MM.1S (cell line): ENCODE results near the gene ZYX.

Experiments used
- DNase-seq: peaks from one replicate; pipeline ENCODE4 v3.0.0-alpha.2; 2015
- H2AFZ ChIP-seq: fragments of 300-600 bp; sonication (generic); 2 replicates; pipeline ENCODE4 v1.6.0; 2016; ENCODE audit warnings: antibody characterized with exemption, low read length
- H3F3A ChIP-seq: fragments of 300-600 bp; sonication (generic); 2 replicates; pipeline ENCODE4 v1.6.1; 2016; ENCODE audit warnings: mild to moderate bottlenecking, antibody characterized with exemption, low read length, moderate library complexity, mixed read lengths; ENCODE audit not compliant: insufficient read depth
- H3K27ac ChIP-seq: fragments of 300-600 bp; sonication (generic); 2 replicates; pipeline ENCODE4 v1.5.1; 2016; ENCODE audit warnings: mild to moderate bottlenecking, low read length
- H3K27me3 ChIP-seq: fragments of 300-600 bp; sonication (generic); replicated peaks from 2 replicates; pipeline ENCODE4 v1.6.0; 2016; ENCODE audit warnings: low read length; ENCODE audit not compliant: insufficient read depth
- H3K36me3 ChIP-seq: fragments of 300-600 bp; sonication (generic); replicated peaks from 2 replicates; pipeline ENCODE4 v1.6.1; 2016; ENCODE audit warnings: mild to moderate bottlenecking, low read length, mixed read lengths; ENCODE audit not compliant: insufficient read depth
- H3K4me1 ChIP-seq: fragments of 300-600 bp; sonication (generic); 2 replicates; pipeline ENCODE4 v1.6.1; 2016; ENCODE audit warnings: low read length, mixed read lengths
- H3K4me2 ChIP-seq: fragments of 300-600 bp; sonication (generic); 2 replicates; pipeline ENCODE4 v1.6.0; 2016; ENCODE audit warnings: low read depth, low read length
- H3K4me3 ChIP-seq: fragments of 300-600 bp; sonication (generic); 2 replicates; pipeline ENCODE4 v1.5.1; 2016; ENCODE audit warnings: low read length, mixed read lengths
- H3K79me2 ChIP-seq: fragments of 300-600 bp; sonication (generic); 2 replicates; pipeline ENCODE4 v1.6.1; 2016; ENCODE audit warnings: mixed run types, low read length, mixed read lengths
- H3K9ac ChIP-seq: fragments of 300-600 bp; sonication (generic); 2 replicates; pipeline ENCODE4 v1.6.1; 2016; ENCODE audit warnings: low read length, mixed read lengths
- H3K9me2 ChIP-seq: fragments of 300-600 bp; sonication (generic); replicated peaks from 2 replicates; pipeline ENCODE4 v1.6.1; 2016; ENCODE audit warnings: mild to moderate bottlenecking, low read length, mixed read lengths; ENCODE audit not compliant: insufficient read depth
- H3K9me3 ChIP-seq: fragments of 300-600 bp; sonication (generic); replicated peaks from 2 replicates; pipeline ENCODE4 v1.6.1; 2016; ENCODE audit warnings: mild to moderate bottlenecking, low read length, mixed read lengths; ENCODE audit not compliant: insufficient read depth
- H4K20me1 ChIP-seq: fragments of 300-600 bp; sonication (generic); 2 replicates; pipeline ENCODE4 v1.6.1; 2016; ENCODE audit warnings: mild to moderate bottlenecking, low read length, moderate library complexity, mixed read lengths; ENCODE audit not compliant: insufficient read depth
- EZH2 ChIP-seq: fragments of 300-600 bp; sonication (generic); optimal IDR thresholded peaks from 2 replicates; pipeline ENCODE3; 2017; ENCODE audit warnings: low read depth, mild to moderate bottlenecking, antibody characterized with exemption, low read length, mixed read lengths
- EZH2phosphoT487 ChIP-seq: fragments of 300-600 bp; sonication (generic); IDR thresholded peaks from 2 replicates; pipeline ENCODE4 v1.6.1; 2018; ENCODE audit warnings: antibody characterized with exemption, low read length
- TF ChIP-seq, protein P1 (sequence below): fragments of 300-600 bp; sonication (generic); IDR thresholded peaks from 2 replicates; pipeline ENCODE4 v1.5.1; 2016; ENCODE audit warnings: antibody characterized with exemption, low read length, mixed read lengths

The ZYX gene

GRCh38 chr7:143362131-143363015 is 18.8 kb upstream of the ZYX start, which contains the start of gene FAM131B:
Gene FAM131B (minus strand): TSS chr7:143362713. CDS start chr7:143362603, 110 bp downstream.
- peak within 1 kb of the TSS; percentile 98 for H3K4me2 ChIP-seq
- H3K27me3 ChIP-seq, result peaks cover 47% of the 10 kb centered on the region
- H3K4me3 ChIP-seq, result peak within 1 kb of the TSS; percentile 62
- H3K79me2 ChIP-seq, result no peaks in the 10 kb centered on the region
- no peaks in the 10 kb centered on the region for H3K4me1 ChIP-seq
- no peak within 1 kb of the TSS for H3K9ac ChIP-seq
- no peak within 1 kb of the TSS for H3K27ac ChIP-seq
- no peaks in the 10 kb centered on the region for H3F3A ChIP-seq
- no peaks in the 10 kb centered on the region for H3K9me2 ChIP-seq
- TF ChIP-seq, protein P1, sequence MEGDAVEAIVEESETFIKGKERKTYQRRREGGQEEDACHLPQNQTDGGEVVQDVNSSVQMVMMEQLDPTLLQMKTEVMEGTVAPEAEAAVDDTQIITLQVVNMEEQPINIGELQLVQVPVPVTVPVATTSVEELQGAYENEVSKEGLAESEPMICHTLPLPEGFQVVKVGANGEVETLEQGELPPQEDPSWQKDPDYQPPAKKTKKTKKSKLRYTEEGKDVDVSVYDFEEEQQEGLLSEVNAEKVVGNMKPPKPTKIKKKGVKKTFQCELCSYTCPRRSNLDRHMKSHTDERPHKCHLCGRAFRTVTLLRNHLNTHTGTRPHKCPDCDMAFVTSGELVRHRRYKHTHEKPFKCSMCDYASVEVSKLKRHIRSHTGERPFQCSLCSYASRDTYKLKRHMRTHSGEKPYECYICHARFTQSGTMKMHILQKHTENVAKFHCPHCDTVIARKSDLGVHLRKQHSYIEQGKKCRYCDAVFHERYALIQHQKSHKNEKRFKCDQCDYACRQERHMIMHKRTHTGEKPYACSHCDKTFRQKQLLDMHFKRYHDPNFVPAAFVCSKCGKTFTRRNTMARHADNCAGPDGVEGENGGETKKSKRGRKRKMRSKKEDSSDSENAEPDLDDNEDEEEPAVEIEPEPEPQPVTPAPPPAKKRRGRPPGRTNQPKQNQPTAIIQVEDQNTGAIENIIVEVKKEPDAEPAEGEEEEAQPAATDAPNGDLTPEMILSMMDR, result no peak
- TF ChIP-seq EZH2phosphoT487 (no peak), EZH2 (no peak)
- peak within 1 kb of the TSS; percentile 85 for H2AFZ ChIP-seq
- no peaks in the 10 kb centered on the region for H3K36me3 ChIP-seq
- H3K9me3 ChIP-seq, result no peaks in the 10 kb centered on the region
- no peaks in the 10 kb centered on the region for H4K20me1 ChIP-seq
- DNase-seq, result no peak

DNA sequence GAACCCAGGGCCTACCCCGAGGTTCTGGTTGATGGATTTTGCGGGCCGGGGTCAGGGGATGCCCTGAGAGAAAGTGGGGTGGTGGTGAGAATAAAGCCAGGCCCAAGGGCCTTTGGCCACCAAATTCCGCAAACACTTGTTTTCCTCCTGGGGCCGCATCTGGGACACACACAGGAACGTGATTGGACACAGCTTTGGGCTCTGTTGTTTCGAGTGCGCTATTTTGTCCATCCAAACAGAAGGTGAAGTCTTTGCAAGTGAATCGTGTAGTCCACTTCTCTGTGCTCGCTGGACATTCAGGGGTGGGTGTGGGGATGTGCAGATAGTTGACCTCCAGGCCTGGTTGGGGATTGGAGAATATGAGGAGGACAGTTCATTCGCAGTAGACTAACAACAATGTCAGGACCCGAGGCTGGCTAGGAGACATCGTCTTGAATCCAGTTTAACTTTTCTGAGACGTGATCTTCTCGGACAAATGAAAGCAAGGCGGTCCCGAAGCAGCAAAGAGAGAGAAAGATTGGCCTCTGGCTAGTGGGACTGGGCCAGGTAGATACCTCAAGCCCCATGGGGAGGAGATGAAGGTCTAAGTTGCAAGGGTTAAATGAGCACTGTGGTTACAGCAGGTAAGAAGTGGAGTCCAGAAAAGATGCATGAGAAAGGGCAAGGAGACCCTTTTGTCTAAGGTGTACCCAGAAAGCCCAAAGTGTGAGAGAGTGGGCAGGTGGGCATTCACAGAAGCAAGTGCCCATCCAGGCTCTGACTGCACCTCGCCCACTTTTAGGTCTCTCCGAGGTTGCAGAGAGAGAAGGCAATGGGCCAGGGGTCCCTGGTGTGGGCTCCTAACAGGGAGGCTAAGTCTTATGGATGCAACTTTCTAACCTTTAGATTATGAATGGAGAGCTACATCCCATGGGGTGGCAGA is 17.9 kb upstream of the ZYX start:
- H3K4me1 ChIP-seq, result no peaks in the 10 kb centered on the region
- no peaks in the 10 kb centered on the region for H4K20me1 ChIP-seq
- H3F3A ChIP-seq, result no peaks in the 10 kb centered on the region
- H3K9ac ChIP-seq, result no peak overlapping the region
- H3K27ac ChIP-seq, result no peak overlapping the region
- H3K4me3 ChIP-seq, result no peak overlapping the region
- H2AFZ ChIP-seq, result no peak overlapping the region
- TF ChIP-seq EZH2phosphoT487, result no peak
- no peak for TF ChIP-seq EZH2
- TF ChIP-seq, protein P1, result no peak
- no peaks in the 10 kb centered on the region for H3K79me2 ChIP-seq
- H3K27me3 ChIP-seq, result peaks cover 40% of the 10 kb centered on the region
- peak overlapping the region; percentile 14; the same call in 1 of the 2 replicates for H3K4me2 ChIP-seq
- no peaks in the 10 kb centered on the region for H3K9me2 ChIP-seq
- DNase-seq, result no peak
- H3K9me3 ChIP-seq, result no peaks in the 10 kb centered on the region
- H3K36me3 ChIP-seq, result no peaks in the 10 kb centered on the region

DNA sequence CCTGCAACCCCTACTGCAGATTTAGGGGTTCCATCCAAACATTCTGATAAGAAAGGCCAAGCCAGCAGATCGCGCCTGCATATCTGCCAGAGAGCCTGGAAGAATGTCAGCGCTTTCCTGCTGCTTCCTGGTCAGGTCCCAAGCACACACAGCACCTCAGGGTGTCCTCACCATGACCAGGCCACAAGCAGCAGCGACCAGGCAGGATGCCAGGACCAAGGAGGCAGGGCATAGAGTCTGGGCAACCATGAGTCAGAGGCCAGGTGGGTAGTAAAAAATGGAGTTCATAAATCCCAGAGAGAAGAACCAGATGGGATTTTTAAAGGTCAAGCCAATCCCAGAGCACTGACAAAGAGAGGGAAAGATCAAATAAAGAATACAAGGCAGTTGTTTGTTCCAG is 13.2 kb upstream of the ZYX start:
- Histone ChIP-seq H3K4me2 (no peak overlapping the region), H3K27me3 (peaks cover 9% of the 10 kb centered on the region), H3K4me3 (no peak overlapping the region), H3K9me3 (no peaks in the 10 kb centered on the region), H3K36me3 (no peaks in the 10 kb centered on the region), H4K20me1 (no peaks in the 10 kb centered on the region), H3K9me2 (no peaks in the 10 kb centered on the region), H3K27ac (no peak overlapping the region), H2AFZ (no peak overlapping the region), H3K4me1 (no peaks in the 10 kb centered on the region), H3K79me2 (no peaks in the 10 kb centered on the region), H3F3A (no peaks in the 10 kb centered on the region), H3K9ac (no peak overlapping the region)
- no peak for DNase-seq
- TF ChIP-seq EZH2 (no peak), EZH2phosphoT487 (no peak)
- TF ChIP-seq, protein P1, result no peak
